SHP77 (cell line): ENCODE measurements around the gene MZF1.

Source experiments
- DNase-seq, 2 experiments: peaks; one replicate each; lab custom pipeline; 2025; lab: John Stamatoyannopoulos, UW

MZF1 gene

DNA sequence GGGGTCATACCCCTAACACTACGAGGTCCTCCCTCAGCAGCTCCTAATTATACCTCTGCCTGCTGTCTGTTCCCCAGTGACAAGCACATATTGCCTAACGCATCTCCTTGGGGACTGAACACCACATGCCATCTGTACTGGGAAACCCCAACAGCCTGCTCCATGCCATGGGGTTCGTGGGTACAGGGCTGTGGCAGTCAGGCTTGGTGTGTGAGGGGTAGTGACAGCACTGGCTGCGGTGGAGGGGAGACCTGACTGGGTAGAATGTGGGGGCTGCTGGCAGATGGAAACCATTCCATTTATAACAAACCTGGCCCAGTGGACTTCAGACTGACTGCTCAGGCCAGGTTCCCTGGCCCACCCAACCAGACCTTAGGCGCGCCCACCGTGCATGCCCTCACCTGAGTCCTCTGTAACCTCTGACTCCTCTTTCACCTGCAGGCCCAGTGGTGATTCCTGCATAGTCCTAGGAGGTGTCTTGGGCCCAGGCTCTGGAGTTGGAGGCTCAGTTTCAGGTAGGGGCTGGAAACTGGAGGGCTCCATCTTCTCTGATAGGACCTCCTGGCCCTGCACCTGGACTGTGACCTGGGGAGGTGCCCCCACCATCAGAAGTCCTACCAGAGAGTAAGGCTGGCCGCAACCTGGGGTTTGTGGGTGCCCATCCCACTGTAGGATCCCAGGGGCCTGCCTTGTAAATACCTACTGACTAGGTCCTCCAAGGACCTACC is 3.0 kb downstream of the MZF1 start:
- no peak for DNase-seq

DNA sequence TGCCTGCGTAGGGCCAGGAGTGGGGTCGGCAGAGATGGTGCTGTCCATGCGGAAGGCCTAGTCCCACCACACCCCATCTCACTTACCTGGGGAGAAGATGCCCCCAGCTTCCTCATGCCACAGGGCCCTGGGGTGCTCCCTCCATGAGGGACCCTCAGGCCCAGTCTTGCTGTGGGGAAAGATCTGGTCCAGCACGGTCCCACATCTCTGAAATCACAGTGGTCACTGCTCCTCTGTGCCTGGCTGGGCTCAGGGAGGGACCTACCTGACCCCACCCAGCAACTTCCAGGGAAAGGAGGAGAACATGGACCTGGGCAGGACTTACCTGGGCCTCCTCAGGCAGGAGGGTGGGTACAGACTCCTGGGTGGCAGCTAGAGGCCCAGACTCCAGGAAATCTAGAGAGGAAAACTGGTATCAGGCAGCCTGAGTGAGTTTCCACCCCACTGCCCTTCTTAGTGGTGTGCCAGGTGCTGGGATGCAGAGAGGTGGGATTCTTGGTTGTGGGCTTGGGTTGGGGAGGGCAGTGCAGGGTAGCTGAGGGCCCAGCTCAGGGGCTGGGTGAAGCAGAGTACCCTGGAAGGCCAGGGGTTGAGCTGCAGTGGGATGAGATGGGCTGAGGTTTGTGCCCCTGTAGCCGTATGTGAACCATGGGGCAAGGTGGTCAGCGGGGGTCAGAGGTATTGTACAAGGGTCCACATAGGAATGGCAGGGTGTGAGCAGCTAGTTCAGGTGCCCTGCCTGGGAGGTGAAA is 3.8 kb downstream of the MZF1 start:
- DNase-seq, result no peak

DNA sequence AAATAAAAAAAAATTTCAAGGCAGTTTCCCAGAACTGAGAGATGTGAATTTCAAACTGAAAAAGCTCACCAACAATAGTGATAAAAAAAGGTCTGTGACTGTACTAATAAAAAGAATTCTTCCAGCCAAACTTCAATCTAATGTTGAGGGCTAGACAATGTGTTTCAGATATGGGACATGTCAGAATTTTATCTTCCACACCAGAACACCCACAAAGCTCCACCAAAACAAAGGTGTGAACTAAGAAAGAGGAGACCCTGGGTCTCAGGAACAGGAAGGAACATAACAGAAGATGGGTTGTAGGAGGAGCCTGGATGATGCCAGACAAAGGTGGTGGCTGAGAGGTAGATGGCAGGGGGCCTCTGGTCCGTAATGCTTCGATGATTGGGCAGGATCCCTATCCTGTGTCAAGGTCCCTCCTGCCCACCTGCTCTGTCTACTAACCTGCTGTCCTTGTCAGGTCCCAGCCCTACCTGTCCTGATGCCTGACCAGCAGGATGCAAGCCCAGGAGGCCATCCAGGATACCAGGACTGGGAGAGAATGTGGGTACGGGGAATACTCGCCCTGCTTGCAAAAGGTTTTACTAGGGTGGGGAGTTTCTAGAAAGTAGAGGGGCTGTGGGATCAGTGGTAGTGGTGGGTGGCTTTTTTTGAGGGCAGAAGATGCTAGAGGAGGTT is 4.5 kb downstream of the MZF1 start:
- DNase-seq, result no peak

DNA sequence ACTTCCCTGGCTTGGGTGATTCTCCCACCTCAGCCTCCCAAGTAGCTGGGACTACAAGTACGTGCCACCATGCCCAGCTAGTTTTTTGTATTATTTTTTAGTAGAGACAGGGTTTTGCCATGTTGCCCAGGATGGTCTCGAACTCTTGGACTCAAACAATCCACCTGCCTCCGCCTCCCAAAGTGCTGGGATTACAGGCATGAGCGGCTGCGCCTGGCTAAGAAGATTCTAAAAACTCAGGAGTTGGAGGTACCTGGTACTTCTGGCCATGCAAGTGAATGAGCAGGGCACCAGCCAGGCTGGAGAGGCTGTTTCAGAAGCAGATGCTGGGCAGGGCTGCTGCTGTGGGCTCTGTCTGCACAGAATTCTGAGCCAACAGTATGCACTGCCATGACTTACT is 6.1 kb downstream of the MZF1 start:
- DNase-seq, result no peak

DNA sequence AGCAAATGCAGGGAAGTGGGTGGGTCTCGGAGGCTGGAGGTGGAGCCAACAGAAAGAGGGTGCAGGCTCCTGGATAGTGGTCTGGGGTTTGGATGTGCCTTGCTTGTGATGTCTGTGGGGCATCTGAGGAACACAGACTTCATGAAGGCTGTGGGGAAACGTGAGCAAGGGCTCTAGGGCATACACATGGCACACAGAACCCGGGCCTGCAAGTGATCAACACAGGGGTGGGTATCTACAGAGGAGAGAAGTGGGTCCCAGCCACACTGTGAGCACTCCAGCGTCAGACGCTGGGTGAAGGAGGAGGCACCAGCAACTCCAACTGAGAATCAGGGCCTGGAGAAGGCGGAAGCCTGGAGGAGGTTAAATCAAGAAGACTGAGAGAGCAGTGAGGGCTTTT is 9.3 kb downstream of the MZF1 start:
- DNase-seq, result no peak

DNA sequence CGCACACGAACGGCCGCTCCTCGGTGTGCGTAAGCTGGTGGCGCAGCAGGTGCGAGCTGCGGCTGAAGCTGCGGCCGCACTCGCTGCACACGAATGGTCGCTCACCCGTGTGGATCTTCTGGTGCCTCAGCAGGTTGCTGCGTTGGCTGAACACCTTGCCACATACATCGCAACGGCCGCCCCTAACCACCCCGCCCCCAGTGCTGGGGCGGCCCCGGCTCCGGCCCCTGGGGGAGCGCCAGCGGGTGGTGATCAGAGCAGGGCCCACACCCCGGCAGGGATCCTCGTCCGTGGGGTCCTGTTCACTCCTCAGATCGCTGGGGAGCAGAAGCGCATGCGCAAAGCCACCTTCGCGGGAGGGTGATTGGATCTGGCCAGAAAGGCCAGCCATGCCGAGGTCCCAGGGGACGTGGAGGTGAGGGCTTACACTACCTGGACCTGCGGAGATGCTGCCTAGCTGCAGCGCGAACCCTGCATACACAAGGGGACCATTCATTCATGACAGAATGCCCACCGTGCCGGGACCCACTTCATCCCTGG is 10.0 kb downstream of the MZF1 start:
- DNase-seq, result no peak

DNA sequence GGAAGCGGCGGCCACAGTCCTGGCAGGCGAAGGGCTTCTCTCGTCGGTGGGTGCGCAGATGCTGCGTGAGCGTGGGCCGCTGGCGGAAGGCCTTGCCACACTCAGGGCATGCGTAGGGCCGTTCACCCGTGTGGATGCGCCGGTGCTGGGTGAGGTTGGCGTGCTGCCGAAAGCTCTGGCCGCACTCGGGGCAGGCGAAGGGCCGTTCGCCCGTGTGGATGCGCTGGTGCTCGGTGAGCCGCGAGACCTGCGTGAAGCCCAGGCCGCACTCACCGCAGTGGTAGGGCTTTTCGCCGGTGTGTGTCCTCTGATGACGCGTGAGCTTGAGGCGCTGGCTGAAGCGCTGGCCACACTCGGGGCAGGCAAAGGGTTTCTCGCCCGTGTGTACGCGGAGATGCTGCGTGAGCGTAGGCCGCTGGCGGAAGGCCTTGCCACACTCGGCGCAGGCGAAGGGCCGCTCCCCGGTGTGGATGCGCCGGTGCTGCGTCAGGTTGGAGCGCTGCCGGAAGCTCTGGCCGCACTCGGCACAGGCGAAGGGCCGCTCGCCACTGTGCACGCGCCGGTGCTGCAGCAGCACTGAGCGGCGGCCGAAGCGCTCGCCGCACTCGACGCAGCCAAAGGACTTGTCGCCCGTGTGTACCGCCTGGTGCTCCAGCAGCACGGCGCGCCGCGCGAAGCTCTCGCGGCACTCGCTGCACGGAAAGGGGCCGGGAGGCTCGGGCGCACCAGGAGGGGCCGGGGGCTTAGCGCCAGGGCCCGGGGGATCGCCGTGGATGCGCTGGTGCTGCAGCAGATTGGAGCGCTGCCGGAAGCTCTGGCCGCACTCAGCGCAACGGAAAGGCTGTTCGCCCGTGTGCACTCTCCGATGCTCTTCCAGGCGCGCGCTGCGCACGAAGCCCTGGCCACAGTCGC is 10.8 kb downstream of the MZF1 start:
- no peak for DNase-seq

DNA sequence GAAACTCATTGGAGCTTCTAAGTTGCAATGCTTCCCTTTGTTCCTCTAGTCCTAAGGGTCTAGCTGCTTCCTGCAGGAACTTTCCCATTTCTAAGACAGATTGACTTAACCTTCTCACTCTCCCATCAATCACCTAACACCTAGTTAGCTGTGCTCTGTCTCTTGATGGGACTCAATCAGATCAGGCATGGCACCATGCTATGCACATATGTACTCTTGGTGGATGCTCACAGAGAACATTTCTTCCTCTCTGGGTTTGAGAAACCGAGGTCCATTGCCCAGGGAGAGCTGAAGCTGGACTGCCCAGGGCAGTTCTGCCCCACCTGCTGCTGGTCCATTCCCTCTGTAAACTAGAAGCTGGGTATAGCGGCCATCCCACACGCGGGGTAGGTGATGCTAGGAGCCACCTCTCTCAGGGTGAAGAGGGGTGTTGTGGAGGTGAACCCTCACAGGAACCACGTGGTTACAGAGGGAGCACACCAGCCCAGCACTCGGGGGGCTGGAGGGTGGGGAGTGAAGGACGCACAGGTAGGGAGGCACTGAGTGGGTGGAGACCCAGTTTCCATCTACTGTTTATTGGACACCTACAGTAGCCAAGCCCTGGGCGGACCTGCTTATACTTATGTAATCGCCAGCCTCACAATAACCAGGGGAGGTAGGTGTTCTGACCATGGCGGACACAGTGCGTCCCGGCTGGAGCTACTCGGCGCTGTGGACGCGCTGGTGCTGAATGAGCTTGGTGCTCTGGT is 11.6 kb downstream of the MZF1 start:
- no peak for DNase-seq

DNA sequence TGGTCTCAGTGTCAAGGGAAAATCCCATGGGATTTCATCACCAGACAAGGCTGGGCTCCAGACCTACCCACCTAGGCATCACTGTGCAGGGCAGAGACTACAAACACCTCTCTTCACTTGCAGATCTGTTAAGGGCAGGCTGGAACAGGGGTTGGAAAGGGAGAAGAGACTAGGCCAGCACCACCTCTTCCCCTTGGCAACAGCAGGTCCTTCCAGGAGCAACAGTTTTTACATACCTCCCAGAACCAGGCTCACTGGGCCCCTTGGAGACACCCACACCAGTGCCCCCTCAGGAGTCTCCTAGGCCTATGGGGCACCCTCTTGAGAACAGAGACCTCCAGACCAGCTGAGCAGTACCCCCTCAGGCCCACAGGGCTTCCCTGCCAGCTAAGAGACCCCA is 12.2 kb downstream of the MZF1 start:
- DNase-seq, result no peak

DNA sequence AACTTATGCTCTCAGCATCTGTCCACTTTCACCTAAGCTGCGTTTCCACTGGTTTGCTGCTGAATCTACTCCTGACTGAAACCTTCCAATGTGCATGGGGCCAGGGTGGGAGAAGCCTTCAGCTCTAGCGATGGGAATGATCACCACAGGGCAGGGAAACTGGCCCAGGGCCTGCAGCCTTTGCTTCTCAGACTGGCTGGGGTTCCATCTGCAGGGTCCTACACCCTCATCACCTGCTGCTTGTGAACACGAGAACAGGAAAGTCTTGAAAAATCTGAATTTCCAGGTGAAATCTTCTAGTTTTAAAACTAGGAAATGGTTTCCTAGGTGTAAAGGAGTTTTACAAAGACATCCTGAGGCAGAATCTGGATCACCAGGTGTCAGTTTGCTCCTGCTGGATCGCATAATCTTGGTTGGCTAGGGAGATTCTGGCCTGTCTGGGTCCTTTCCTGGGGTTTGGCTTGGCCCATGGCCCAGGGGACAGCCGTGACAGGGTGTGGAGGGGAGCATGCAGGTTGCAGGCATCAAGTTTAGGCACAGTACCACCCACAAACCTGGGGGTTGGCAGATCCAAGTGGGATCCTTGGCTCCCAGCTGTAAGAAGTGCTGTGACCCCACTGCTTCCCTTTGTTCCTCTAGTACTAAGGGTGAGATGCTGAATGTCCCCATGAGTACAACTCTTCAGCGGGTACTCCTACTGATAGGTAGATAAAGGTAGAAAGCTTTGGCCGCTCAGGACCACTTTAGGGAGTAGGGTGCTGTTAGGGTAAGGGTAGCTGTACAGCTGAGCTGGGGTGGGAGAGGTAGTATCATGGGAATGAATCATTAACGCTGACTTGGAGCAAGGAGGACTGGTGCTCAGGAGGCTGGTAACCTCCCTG is 12.9 kb downstream of the MZF1 start:
- DNase-seq, result no peak

DNA sequence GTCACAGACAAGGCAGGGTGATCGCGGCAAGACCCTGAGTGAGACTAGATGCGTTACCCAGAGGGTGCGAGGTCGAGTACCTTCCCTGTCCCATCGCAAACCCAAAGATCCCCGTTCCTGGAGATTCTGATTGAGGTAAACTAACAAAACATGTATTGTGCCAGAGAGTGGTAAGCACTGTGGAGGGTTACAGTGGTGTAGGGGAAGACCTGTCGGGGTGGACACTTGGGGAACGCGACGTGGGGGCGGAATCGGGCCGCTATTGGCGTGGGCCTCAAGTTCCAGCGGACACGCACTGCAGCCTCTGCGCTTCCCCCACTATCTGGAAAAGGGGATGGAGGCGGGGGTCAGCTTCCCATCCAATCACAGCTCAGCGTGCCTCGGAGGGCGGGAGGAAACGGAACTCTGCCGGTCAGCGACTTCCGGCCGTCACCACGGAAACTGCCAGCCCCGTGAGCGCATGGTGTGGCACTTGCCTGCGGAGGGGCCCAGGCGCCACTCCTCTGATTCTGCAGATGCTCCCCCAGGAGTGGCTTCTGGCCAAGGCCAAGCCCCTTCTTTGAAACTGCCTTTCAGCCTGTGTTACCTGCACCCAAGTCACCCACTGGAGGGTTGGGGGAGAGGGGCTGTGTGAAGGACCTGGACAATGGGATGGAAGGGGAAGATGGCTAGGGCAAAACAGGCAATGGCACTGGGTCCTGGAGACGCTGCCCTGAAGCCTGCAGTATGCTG is 13.7 kb downstream of the MZF1 start:
- no peak for DNase-seq

DNA sequence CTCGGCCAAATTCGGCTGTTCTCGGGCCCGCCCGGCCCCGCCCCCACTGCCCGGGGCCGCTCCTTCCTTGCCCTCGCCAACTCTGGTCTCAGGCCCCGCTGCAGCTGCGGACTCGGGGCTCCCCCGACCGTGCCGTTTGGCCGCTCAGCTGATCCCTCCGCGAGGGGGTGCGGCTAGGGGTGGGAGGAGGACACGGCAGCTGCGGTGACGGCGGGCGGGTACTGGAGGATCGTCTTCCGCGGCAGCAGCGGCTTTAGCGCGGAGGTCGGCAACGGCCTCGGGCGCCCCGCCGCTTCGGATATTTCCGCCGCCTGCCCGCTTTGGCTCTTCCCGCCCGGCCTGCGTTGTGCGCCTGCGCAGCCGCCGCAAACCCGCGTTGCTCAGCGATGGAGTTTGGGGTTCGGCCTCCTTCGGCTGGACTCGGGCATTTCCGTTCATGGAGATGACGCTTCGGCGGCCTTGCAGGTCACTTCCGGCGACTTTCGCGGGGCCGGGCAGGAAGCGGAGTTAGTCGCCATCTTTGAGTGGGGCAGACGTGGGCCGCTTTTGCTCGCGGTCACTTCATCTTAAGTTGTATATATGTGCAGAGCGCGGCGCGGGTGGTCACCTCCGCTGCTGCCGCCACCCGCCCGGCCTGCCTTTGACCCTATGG is 14.4 kb downstream of the MZF1 start:
- no peak for DNase-seq

DNA sequence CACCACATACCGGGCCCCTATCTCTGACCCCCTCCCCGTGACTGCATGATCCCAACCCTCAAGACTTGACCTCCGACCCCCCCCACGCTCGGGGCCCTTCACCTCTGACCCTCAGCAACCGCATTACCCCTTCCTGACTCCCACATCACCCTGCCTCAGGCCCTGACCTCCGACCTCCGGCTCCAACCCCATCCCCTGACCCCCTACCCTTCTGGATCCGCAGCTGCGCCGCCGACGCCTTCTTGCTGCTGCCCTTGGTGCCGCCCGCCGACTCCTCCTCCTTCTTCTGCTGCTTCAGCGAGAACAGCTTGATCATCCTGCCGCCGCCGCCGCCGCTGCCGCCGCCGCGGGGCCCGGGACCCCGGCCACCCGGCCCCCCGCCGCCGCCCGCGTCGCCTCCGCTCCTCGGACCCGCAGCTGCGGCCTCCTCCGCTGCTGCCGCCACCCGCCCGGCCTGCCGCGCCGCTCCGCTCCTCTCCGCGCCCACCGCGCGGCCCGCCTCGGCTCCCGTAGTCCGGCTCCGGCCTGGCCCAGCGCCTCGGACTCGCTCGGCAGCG is 15.0 kb downstream of the MZF1 start, which contains the start of gene UBE2M:
Gene UBE2M (minus strand): TSS at position 546 of the 557 bp plus-strand sequence. CDS start 230 bp downstream, at position 316.
- DNase-seq, result no peak

DNA sequence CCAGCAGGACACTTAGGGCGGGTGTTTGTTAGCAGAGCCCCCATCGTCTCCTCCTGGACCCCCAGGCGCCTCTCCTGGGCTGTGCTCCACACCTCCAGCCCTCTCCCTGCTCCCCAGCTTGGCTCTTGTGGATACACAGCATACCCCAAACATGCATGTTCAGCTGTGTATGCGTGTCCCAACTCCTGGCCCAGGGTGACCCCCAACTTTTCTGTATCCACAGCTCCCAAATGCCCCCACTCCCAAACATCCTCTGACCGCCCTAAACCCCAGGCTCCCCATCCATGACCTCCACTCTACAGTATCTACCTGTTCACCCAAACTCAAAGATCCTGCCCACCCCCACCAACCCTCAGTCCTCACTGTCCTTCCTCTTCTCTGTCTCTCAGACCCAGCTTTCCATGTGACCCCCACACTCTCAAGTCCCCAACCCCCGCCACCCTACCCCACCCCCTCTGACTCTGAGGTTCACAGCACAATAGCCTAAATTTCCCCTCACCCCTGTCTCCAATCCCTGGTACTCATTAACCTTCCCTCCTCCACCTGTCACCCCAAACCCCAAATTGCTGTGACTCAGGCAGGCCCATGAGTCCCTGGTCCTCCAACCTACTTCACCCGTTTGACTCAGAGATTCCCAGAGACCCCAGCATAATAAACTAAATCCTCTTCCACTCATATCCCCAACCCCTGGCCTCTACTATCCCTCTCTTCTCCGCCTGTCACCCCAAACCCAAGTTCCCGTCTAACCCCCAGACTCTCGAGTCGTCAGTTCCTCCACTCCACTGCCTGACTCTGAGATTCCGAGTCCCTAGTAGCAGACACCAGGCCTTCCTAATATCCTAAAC is 15.7 kb downstream of the MZF1 start:
- DNase-seq, result no peak

DNA sequence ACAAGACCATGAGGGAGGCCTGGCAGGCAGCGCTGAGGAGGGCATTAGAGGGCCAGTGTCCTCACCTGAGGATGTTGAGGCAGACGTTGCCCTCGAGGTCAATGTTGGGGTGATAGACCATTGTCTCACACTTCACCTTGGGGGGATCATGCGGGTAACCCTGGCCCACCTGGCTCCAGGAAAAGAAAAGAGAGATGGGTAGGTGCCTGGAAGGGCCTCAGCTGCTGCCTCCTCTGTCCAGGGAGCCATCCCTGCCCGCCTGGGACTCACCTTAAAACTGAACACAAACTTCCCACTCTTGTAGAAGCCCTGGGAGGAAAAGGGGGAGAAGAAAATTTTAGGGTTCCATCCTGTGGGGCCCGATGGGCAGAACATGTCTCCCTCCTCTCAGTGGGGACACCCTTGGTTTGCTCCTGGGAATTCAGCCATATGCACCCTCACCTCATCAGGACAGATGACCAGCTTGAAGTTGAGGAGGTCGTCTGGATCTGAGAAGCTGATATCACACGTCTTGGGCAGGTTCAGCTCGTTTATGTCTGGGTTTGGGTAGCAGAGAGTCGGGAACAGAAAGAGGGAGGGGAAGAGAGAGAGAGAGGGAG is 16.4 kb downstream of the MZF1 start:
- DNase-seq, result no peak

DNA sequence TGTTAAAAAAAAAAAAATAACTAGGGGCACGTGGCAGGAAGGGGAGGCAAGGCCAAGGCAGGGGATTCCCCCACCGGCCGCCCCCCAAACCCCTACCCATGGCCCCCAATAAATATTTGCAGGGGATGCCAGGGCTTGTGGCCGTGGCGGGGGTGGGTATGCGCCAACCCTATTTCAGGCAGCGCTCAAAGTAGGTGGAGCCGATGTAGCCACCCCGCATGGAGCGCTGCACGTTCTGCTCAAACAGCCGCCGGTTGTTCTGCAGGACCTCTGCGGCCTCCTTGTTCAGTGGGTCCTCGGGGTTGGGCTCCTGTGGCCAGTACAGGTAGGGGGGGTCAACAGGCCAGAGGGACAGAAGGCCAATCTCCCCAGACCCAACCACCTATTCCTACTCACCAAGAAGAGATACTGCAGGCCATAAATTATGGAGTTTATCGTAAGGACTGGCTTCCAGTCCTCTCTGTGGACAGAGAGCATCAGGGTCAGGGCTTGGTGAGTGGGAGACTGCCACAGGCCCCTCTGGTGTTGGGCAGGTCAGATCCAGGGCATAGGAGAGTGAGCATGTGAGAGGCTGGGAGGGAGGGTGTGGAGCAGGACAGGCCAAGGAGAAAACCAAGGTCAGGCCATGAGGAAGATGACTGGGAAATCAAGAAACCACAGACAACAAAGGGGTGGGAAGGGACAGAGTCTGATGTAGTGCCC is 17.1 kb downstream of the MZF1 start:
- no peak for DNase-seq
